ENCODE measurements around the gene KRT7. TPM values are rescaled to one million over a fixed set of nuclear protein-coding genes. Genes with fewer than 3 reads are reported as not detected.

KRT7 gene
- total and polyA plus RNA-seq, 2 experiments from 2014 or later: 11.0 to 17.4 TPM

DNA sequence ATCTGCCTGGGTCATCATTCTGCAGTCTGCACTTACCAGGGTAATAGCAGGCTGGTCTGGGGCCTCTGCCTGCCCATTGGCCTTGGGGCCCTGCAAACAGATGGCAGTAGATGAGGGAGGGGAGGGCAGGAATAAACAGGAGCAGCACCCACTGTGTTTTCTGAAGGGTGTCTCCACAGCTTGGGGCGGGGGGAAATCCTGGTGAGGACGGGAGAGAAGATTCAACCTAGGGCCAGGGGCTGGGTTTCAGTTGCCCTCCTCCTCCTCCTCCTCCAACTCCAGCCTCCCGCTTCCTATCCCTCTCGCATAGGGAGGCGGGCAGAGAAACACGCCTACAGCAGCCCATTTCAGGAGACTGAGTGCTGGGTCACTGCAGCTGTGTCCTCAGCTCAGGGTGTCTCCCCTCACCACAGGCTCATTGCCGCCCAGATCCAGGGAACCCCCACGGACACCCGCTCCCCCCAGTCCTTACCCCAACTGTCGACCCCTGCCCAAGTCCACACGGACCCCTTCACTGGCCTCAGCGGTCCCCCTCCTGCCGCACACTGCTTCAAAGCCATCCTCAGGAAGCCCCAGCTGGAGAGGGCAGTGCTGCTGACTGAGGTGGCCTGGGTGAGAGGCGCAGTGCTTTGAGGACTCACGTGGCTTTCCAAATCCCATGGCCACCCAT is 32.1 kb upstream of the KRT7 start:
- no peak overlapping the region for H2AFZ ChIP-seq
- no peaks in the 10 kb centered on the region for H3K27me3 ChIP-seq (replicated peaks; ENCODE audit: insufficient read depth)
- H3K27ac ChIP-seq: no peak overlapping the region
- no peaks in the 10 kb centered on the region for H4K20me1 ChIP-seq (ENCODE audit: insufficient read depth)
- H3K9me3 ChIP-seq (ENCODE audit: low read depth): no peaks in the 10 kb centered on the region
- H3F3A ChIP-seq (ENCODE audit: insufficient read depth): peaks cover 25% of the 10 kb centered on the region
- no peak overlapping the region for H3K9ac ChIP-seq
- no peak for DNase-seq
- no peaks in the 10 kb centered on the region for H3K79me2 ChIP-seq (ENCODE audit: insufficient read depth)
- H3K9me2 ChIP-seq (ENCODE audit: insufficient read depth): no peaks in the 10 kb centered on the region
- peaks cover 59% of the 10 kb centered on the region for H3K4me1 ChIP-seq (ENCODE audit: insufficient read depth)
- no peak overlapping the region for H3K4me2 ChIP-seq (ENCODE audit: unreplicated experiment)
- in situ Hi-C loops (cut with MboI): no loop called here
- 88 to 92% methylated on average over 9 to 15 of the region's 15 CpGs for WGBS, 2 experiments (ENCODE audit: low coverage in 1 of 2, low lambda C conversion rate in 2 of 2, missing lambda C conversion rate in 2 of 2)
- TF ChIP-seq EZH2 (IDR thresholded peaks at IDR 0.05; ENCODE audit: insufficient read depth, poor library complexity, severe bottlenecking) (no peak), EZH2phosphoT487 (IDR thresholded peaks at IDR 0.05; ENCODE audit: insufficient read depth, low read depth) (no peak)
- no peak overlapping the region for H3K4me3 ChIP-seq
- H3K36me3 ChIP-seq (ENCODE audit: low read depth): no peaks in the 10 kb centered on the region

DNA sequence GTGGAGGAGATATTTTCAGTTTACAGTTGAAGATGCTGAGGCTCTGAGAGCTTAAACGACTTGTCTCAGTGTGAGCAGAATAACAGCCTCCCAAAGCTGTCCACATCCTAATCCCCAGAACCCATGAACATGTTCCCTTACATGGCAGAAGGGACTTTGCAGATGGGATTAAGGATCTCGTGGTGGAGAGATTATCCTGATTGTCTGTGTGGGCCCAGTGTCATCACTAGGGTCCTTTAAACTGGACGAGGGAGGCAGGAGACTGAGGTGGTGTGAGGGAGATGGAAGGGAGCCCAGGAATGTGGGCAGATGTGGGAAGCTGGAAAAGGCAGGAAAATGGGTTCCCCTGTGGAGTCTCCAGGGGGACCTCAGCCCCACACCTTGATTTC is 31.6 kb upstream of the KRT7 start:
- no peaks in the 10 kb centered on the region for H3K9me2 ChIP-seq (ENCODE audit: insufficient read depth)
- in situ Hi-C loops (cut with MboI): no loop called here
- H4K20me1 ChIP-seq (ENCODE audit: insufficient read depth): no peaks in the 10 kb centered on the region
- H3K27me3 ChIP-seq (replicated peaks; ENCODE audit: insufficient read depth): no peaks in the 10 kb centered on the region
- no peak for DNase-seq
- H2AFZ ChIP-seq: no peak overlapping the region
- TF ChIP-seq EZH2 (IDR thresholded peaks at IDR 0.05; ENCODE audit: insufficient read depth, poor library complexity, severe bottlenecking) (no peak), EZH2phosphoT487 (IDR thresholded peaks at IDR 0.05; ENCODE audit: insufficient read depth, low read depth) (no peak)
- H3K4me3 ChIP-seq: no peak overlapping the region
- WGBS, 2 experiments (ENCODE audit: low coverage in 1 of 2, low lambda C conversion rate in 2 of 2, missing lambda C conversion rate in 2 of 2): 50% methylated on average over 3 of the region's 3 CpGs
- peaks cover 61% of the 10 kb centered on the region for H3K4me1 ChIP-seq (ENCODE audit: insufficient read depth)
- peaks cover 27% of the 10 kb centered on the region for H3F3A ChIP-seq (ENCODE audit: insufficient read depth)
- no peaks in the 10 kb centered on the region for H3K79me2 ChIP-seq (ENCODE audit: insufficient read depth)
- H3K36me3 ChIP-seq (ENCODE audit: low read depth): no peaks in the 10 kb centered on the region
- no peaks in the 10 kb centered on the region for H3K9me3 ChIP-seq (ENCODE audit: low read depth)
- no peak overlapping the region for H3K9ac ChIP-seq
- H3K27ac ChIP-seq: no peak overlapping the region
- no peak overlapping the region for H3K4me2 ChIP-seq (ENCODE audit: unreplicated experiment)

DNA sequence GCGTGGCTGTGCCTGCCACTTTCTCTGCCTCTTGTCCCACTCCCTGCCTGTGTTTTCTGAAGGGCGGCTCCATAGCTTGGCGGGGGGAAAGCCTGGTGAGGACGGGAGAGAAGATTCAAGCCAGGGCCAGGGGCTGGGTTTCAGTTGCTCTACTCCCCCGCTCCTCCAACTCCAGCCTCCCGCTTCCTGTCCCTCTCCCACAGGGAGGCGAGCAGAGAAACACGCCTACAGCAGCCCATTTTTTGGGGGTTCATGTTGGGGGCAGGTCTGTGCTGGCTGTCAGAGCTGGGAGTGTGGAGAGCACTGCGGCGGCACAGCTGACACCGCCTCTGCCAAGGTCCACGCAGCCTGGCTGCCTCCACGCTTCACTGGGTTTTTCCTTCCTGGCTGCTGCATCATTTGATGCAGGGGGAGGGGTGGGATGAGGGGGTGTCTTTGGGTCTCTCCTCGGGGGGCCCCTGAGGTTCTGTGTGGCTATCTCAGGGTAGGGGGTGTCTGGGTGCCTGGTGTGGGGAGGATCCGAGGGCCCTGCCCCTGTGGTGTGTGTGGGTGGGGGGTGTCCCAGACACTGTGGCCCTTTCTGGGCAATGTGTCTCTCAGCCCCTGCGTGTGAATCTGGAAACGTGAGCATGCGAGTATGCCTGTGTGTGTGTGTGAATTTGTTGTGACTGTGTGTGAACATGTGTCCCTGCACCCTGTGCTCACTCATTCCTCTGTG is 30.5 kb upstream of the KRT7 start:
- DNase-seq: peak; percentile 63
- no peaks in the 10 kb centered on the region for H4K20me1 ChIP-seq (ENCODE audit: insufficient read depth)
- H3K4me3 ChIP-seq: peak overlapping the region; percentile 27
- in situ Hi-C loops (cut with MboI): no loop called here
- H3K9ac ChIP-seq: peak overlapping the region; percentile 79
- peaks cover 31% of the 10 kb centered on the region for H3F3A ChIP-seq (ENCODE audit: insufficient read depth)
- H3K27ac ChIP-seq: peak overlapping the region; percentile 85
- H3K4me1 ChIP-seq (ENCODE audit: insufficient read depth): peaks cover 63% of the 10 kb centered on the region
- WGBS, 2 experiments (ENCODE audit: low coverage in 1 of 2, low lambda C conversion rate in 2 of 2, missing lambda C conversion rate in 2 of 2): 5 to 6% methylated on average over 17 to 18 of the region's 18 CpGs
- H2AFZ ChIP-seq: peak overlapping the region; percentile 68
- H3K27me3 ChIP-seq (replicated peaks; ENCODE audit: insufficient read depth): no peaks in the 10 kb centered on the region
- H3K4me2 ChIP-seq (ENCODE audit: unreplicated experiment): peak overlapping the region; percentile 71
- no peaks in the 10 kb centered on the region for H3K36me3 ChIP-seq (ENCODE audit: low read depth)
- TF ChIP-seq EZH2phosphoT487 (IDR thresholded peaks at IDR 0.05; ENCODE audit: insufficient read depth, low read depth): no peak
- TF ChIP-seq EZH2 (IDR thresholded peaks at IDR 0.05; ENCODE audit: insufficient read depth, poor library complexity, severe bottlenecking): no peak
- no peaks in the 10 kb centered on the region for H3K9me3 ChIP-seq (ENCODE audit: low read depth)
- H3K79me2 ChIP-seq (ENCODE audit: insufficient read depth): no peaks in the 10 kb centered on the region
- no peaks in the 10 kb centered on the region for H3K9me2 ChIP-seq (ENCODE audit: insufficient read depth)

DNA sequence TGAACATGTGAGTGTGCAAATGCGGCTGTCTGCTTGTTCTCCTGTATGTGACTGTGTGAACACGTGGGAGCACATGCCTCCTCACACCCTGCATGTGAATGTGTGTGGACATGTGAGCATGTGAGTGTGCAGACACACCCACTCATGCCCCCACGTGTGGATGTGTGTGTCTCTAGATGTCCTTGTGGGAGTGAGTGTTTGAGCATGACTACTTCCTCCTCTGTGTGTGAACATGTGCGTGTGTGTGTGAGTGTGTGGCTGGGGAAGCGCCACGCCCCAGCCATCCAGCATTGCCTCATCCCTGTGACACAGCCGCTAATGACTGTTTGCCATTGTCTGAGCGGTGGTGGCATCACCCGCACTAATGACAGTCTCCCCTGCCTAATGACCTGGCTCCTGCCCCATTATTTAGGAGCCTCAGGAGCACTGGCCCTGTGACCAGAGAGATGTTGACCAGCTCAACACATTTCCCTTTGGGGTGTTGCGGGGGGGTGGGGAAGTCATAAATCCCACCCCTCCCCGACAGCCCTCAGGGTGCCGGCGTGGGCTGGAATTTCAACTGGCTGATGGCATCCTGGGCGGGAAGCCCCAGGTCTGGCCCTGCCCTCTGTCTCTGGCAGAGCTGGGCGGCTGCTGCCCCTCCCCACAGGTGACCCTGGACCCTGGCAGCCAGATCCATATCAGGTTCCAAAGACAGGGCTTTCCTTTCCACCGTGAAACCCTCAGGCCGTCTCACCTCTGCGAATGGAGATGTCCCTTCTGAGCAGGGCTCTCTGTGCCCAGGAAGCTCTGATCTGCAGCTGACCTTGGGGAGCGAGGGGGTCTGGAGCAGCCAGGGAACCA is 29.7 kb upstream of the KRT7 start:
- Histone ChIP-seq H3F3A (ENCODE audit: insufficient read depth) (peaks cover 31% of the 10 kb centered on the region), H4K20me1 (ENCODE audit: insufficient read depth) (no peaks in the 10 kb centered on the region), H3K9me2 (ENCODE audit: insufficient read depth) (no peaks in the 10 kb centered on the region), H3K4me2 (ENCODE audit: unreplicated experiment) (peak overlapping the region; percentile 71), H3K9ac (peak overlapping the region; percentile 79), H3K4me1 (ENCODE audit: insufficient read depth) (peaks cover 63% of the 10 kb centered on the region), H3K4me3 (peak overlapping the region; percentile 27), H2AFZ (no peak overlapping the region), H3K27ac (peak overlapping the region; percentile 85), H3K27me3 (replicated peaks; ENCODE audit: insufficient read depth) (no peaks in the 10 kb centered on the region), H3K9me3 (ENCODE audit: low read depth) (no peaks in the 10 kb centered on the region), H3K79me2 (ENCODE audit: insufficient read depth) (no peaks in the 10 kb centered on the region), H3K36me3 (ENCODE audit: low read depth) (no peaks in the 10 kb centered on the region)
- in situ Hi-C loops (cut with MboI): no loop called here
- 24 to 27% methylated on average over 18 to 19 of the region's 19 CpGs for WGBS, 2 experiments (ENCODE audit: low coverage in 1 of 2, low lambda C conversion rate in 2 of 2, missing lambda C conversion rate in 2 of 2)
- DNase-seq: peak; percentile 92
- TF ChIP-seq EZH2phosphoT487 (IDR thresholded peaks at IDR 0.05; ENCODE audit: insufficient read depth, low read depth) (0 out of 2 replicates have a peak, but pooled peaks have one; percentile 58), EZH2 (IDR thresholded peaks at IDR 0.05; ENCODE audit: insufficient read depth, poor library complexity, severe bottlenecking) (no peak)

All from GM23248 (cell line).